DND-41 (cell line): ENCODE data around the gene TMEFF2.

Experiments
- ATAC-seq: fragments of 200-7000 bp; cut with Tn5 transposase; 3 replicates; pipeline ENCODE4 v1.9.1; 2021; ENCODE audit warnings: low read depth; ENCODE audit not compliant: insufficient read depth
- DNase-seq: peaks from one replicate; pipeline ENCODE4 v3.0.0-alpha.2; 2020
- H2AFZ ChIP-seq: 2 replicates; pipeline ENCODE4 v1.6.0; 2012; ENCODE audit warnings: low read depth, low read length
- H3K27ac ChIP-seq: 2 replicates; pipeline ENCODE4 v1.5.1; 2012; ENCODE audit warnings: low read length, inconsistent platforms
- H3K27me3 ChIP-seq: fragments of 200-600 bp; sonication (generic); 2 replicates; pipeline ENCODE4 v1.6.0; 2012; ENCODE audit warnings: low read length, mild to moderate bottlenecking, inconsistent platforms; ENCODE audit not compliant: insufficient read depth, poor library complexity
- H3K36me3 ChIP-seq: 2 replicates; pipeline ENCODE4 v1.5.1; 2012; ENCODE audit warnings: low read length, inconsistent platforms; ENCODE audit not compliant: insufficient read depth
- H3K4me1 ChIP-seq: 2 replicates; pipeline ENCODE4 v1.5.1; 2012; ENCODE audit warnings: mild to moderate bottlenecking, low read length; ENCODE audit not compliant: insufficient read depth
- H3K4me2 ChIP-seq: 2 replicates; pipeline ENCODE4 v1.6.0; 2012; ENCODE audit warnings: mild to moderate bottlenecking, moderate library complexity, low read length, inconsistent platforms; ENCODE audit not compliant: insufficient read depth
- H3K4me3 ChIP-seq, 2 experiments: fragments of 200-600 bp in 1 of 2; shearing (Covaris generic) in 1 of 2; 2 replicates each; pipeline ENCODE4 v1.5.1; 2012 to 2016; ENCODE audit warnings: inconsistent platforms in 2 of 2, low read length in 2 of 2, mild to moderate bottlenecking in 2 of 2, low read depth in 1 of 2, moderate library complexity in 1 of 2
- H3K79me2 ChIP-seq: 2 replicates; pipeline ENCODE4 v1.6.0; 2012; ENCODE audit warnings: low read length, inconsistent platforms; ENCODE audit not compliant: insufficient read depth
- H3K9ac ChIP-seq: 2 replicates; pipeline ENCODE4 v1.6.0; 2012; ENCODE audit warnings: low read depth, mild to moderate bottlenecking, inconsistent platforms, low read length, moderate library complexity
- H3K9me3 ChIP-seq: 2 replicates; pipeline ENCODE4 v1.5.1; 2012; ENCODE audit warnings: low read length, moderate library complexity, mild to moderate bottlenecking, inconsistent platforms; ENCODE audit not compliant: insufficient read depth, severe bottlenecking
- H4K20me1 ChIP-seq: 2 replicates; pipeline ENCODE4 v1.6.0; 2012; ENCODE audit warnings: low read length; ENCODE audit not compliant: insufficient read depth
- CTCF ChIP-seq: IDR thresholded peaks from 2 replicates; pipeline ENCODE4 v1.5.1; 2012; ENCODE audit warnings: borderline replicate concordance, low read length, moderate library complexity, mild to moderate bottlenecking; ENCODE audit not compliant: poor library complexity, severe bottlenecking; ENCODE audit errors: extremely low read depth
- EZH2 ChIP-seq: IDR thresholded peaks from 3 replicates; pipeline ENCODE4 v1.6.1; 2012; ENCODE audit warnings: borderline replicate concordance, low read depth, mild to moderate bottlenecking, moderate library complexity, low read length, inconsistent platforms; ENCODE audit not compliant: severe bottlenecking

TMEFF2 gene

GRCh38 chr2:191927991-191928390, 266.7 kb downstream of the TMEFF2 start:
- TF ChIP-seq CTCF = no peak
- no peak for TF ChIP-seq EZH2
- Histone ChIP-seq H3K9ac (no peak overlapping the region), H3K4me1 (no peaks in the 10 kb centered on the region), H3K27me3 (peaks cover 10% of the 10 kb centered on the region), H3K4me3 (no peak overlapping the region), H3K4me2 (no peak overlapping the region), H3K79me2 (no peaks in the 10 kb centered on the region), H3K27ac (no peak overlapping the region), H4K20me1 (no peaks in the 10 kb centered on the region), H3K36me3 (no peaks in the 10 kb centered on the region), H2AFZ (no peak overlapping the region), H3K9me3 (no peaks in the 10 kb centered on the region)
- no peak for DNase-seq
- ATAC-seq = no peak

- TF ChIP-seq CTCF (no peak), EZH2 (no peak)
- Histone ChIP-seq H3K27me3 (peaks cover 10% of the 10 kb centered on the region), H3K27ac (no peak overlapping the region), H3K36me3 (no peaks in the 10 kb centered on the region), H3K79me2 (no peaks in the 10 kb centered on the region), H3K4me1 (no peaks in the 10 kb centered on the region), H3K4me2 (no peak overlapping the region), H3K4me3 (no peak overlapping the region), H3K9ac (no peak overlapping the region), H2AFZ (no peak overlapping the region), H3K9me3 (no peaks in the 10 kb centered on the region), H4K20me1 (no peaks in the 10 kb centered on the region)
- ATAC-seq (no peak), DNase-seq (no peak)
These were observed 267.3 kb downstream of the TMEFF2 start for GRCh38 chr2:191927319-191927867.

GRCh38 chr2:191926671-191927070, 268.1 kb downstream of the TMEFF2 start:
- H3K27me3 ChIP-seq = peaks cover 9% of the 10 kb centered on the region
- H3K79me2 ChIP-seq = no peaks in the 10 kb centered on the region
- H3K36me3 ChIP-seq = no peaks in the 10 kb centered on the region
- no peaks in the 10 kb centered on the region for H3K4me1 ChIP-seq
- no peak overlapping the region for H3K4me3 ChIP-seq
- no peak overlapping the region for H3K4me2 ChIP-seq
- TF ChIP-seq CTCF = no peak
- no peak for TF ChIP-seq EZH2
- H3K27ac ChIP-seq = no peak overlapping the region
- no peak overlapping the region for H2AFZ ChIP-seq
- ATAC-seq (no peak), DNase-seq (no peak)
- H3K9me3 ChIP-seq = no peaks in the 10 kb centered on the region
- no peaks in the 10 kb centered on the region for H4K20me1 ChIP-seq
- H3K9ac ChIP-seq = no peak overlapping the region

- no peak overlapping the region for H3K27ac ChIP-seq
- H3K4me3 ChIP-seq = no peak overlapping the region
- H3K79me2 ChIP-seq = no peaks in the 10 kb centered on the region
- no peaks in the 10 kb centered on the region for H4K20me1 ChIP-seq
- DNase-seq (no peak), ATAC-seq (no peak)
- no peaks in the 10 kb centered on the region for H3K36me3 ChIP-seq
- no peaks in the 10 kb centered on the region for H3K9me3 ChIP-seq
- no peak for TF ChIP-seq CTCF
- TF ChIP-seq EZH2 = no peak
- H3K4me1 ChIP-seq = no peaks in the 10 kb centered on the region
- H3K9ac ChIP-seq = no peak overlapping the region
- no peak overlapping the region for H3K4me2 ChIP-seq
- H3K27me3 ChIP-seq = peaks cover 3% of the 10 kb centered on the region
- no peak overlapping the region for H2AFZ ChIP-seq
These were observed 271.1 kb downstream of the TMEFF2 start for GRCh38 chr2:191923652-191923997.
